T47D (cell line): ENCODE results near the gene ZNF302.
A peak's percentile ranks its signal among the peaks of the same experiment; 100 is the strongest.

ENCODE experiments used
- DNase-seq, 2 experiments: peaks; one replicate each; pipeline versions ENCODE4 v3.0.0 to v3.0.0-alpha.2; 2011 to 2012; ENCODE audit warnings: low read depth in 1 of 2, low spot score in 1 of 2
- JUND ChIP-seq: IDR thresholded peaks from 2 replicates; pipeline ENCODE4 v1.6.1; 2012; ENCODE audit warnings: low read depth
- in situ Hi-C: cut with HindIII; loops from 2 replicates; pipeline ENCODE4 v1.10.0; 2016; ENCODE audit warnings: low sequenced_read_pairs, low pct_unique_long_range_greater_than_20kb

Gene ZNF302

GRCh38 chr19:34722353-34722752 lies 44.9 kb downstream of the ZNF302 start:
- in situ Hi-C loops = no loop called here
- no peak for DNase-seq
- TF ChIP-seq JUND = no peak

GRCh38 chr19:34725400-34725799 lies 47.9 kb downstream of the ZNF302 start:
- peak in 1 of 2 experiments; percentile 44 for DNase-seq
- TF ChIP-seq JUND = no peak
- in situ Hi-C loops = no loop called here

- in situ Hi-C loops = no loop called here
- TF ChIP-seq JUND = no peak
- peak in 1 of 2 experiments; percentile 9 for DNase-seq
Measured at GRCh38 chr19:34731019-34731829, 53.7 kb downstream of the ZNF302 start.

GRCh38 chr19:34731964-34732363 lies 54.5 kb downstream of the ZNF302 start:
- no peak for TF ChIP-seq JUND
- DNase-seq = no peak
- in situ Hi-C loops = no loop called here

- no peak for DNase-seq
- in situ Hi-C loops = no loop called here
- TF ChIP-seq JUND = no peak
Measured at GRCh38 chr19:34732612-34733211, 55.2 kb downstream of the ZNF302 start.

GRCh38 chr19:34733266-34733745 lies 55.8 kb downstream of the ZNF302 start:
- no peak for TF ChIP-seq JUND
- in situ Hi-C loops = no loop called here
- DNase-seq = no peak

GRCh38 chr19:34733746-34734536 lies 56.5 kb downstream of the ZNF302 start, which contains the start of gene ZNF181:
Gene ZNF181, plus strand, starts transcription at chr19:34734243. Its CDS starts 795 bp downstream, at chr19:34735038.
- DNase-seq = peak; percentile 84 to 92
- in situ Hi-C loops = no loop called here
- TF ChIP-seq JUND = no peak

- TF ChIP-seq JUND = no peak
- peak in 1 of 2 experiments; percentile 23 for DNase-seq
- in situ Hi-C loops = no loop called here
Measured at GRCh38 chr19:34734537-34735103, 57.1 kb downstream of the ZNF302 start.
